GM18520 (cell line): ENCODE results near the gene NAALADL2.

Experiments
- ATAC-seq: cut with Tn5 transposase; IDR thresholded peaks from one replicate; pipeline ENCODE4 v1.9.1; 2021; ENCODE audit not compliant: unreplicated experiment

The NAALADL2 gene

DNA sequence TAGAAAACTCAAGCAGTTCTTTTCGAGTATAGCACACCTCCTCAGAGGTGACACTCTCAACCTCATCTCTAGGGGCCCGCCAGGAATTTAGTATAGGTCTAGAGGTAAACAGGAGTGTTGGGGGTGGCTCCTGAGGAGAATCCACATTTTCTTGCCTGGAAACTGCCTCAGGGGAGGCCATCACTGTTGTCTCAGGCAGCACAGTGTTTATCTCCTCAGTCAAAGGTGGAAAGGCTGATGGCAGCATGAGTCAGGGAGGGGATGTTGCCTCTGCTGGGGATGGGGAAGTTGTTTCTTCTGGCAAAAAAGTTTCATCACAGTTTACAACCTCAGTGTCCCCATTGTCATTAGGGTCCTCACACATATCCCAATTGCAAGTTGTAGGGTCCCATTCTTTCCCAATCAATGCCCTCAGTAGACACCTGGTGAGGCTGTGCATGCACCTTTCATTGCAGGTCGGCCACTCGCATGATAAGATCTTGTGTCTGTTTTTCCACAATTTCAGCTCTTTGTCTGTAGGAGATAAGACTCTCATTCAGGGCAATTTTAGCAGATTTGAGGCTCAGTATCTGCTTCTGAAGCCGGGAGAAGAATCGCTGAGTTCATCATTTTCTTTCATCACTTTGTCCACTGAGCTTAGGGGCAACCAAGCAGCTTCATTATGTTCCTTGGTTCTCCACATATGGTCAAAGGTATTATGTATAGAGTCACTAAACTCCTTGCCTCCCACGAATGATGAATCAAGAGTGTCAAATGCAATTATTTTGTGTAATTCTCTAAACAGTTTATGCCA, 25.8 kb downstream of the NAALADL2 start:
- ATAC-seq = no peak

DNA sequence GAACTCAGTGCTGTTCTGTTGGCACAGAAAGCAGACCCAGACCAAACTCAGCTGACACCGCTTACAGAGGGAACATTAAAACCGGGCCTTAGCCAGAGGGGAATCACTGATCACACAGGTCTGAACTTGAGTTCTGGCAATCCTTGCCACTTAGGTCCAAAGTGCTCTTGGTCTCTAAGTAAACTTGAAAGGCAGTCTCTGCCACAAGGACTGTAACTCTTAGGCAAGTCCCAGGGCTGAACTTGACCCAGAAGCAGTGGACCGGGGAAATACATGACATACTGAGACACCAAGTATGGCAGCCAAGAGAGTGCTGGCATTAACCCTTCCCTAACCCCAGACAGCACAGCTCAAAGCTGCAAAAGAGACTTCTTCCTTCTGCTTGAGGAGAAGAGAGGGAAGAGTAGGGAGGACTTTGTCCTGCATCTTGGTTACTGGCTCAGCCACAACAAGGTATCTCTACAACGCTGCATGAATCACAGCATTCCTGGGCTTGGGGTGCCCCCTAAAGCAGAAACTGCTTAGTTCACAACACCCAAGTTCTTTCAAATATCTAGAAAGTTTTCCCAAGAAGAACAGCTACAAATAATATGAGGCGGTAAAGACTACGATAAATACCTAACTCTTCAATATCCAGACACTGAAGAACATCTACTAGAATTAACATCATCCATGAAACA, 32.5 kb downstream of the NAALADL2 start:
- no peak for ATAC-seq

DNA sequence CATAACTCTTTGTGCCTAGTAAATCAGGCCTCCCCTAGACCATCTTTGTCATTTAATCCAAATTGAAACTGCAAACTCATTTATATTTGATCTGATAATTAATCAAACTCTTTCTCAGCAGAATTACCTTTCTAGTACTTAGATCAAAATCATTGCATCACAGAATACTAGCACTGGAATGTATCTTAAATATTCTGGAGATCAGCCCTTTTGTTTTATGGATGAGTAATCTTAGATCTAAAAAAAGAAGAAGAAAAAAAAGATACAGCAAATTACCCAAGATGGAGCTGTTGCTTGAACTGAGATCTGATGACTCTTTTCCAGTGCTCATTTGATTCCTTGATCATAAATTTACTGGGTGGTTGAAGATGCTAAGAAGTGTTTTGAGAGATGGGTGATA, 47.9 kb downstream of the NAALADL2 start:
- ATAC-seq = no peak

DNA sequence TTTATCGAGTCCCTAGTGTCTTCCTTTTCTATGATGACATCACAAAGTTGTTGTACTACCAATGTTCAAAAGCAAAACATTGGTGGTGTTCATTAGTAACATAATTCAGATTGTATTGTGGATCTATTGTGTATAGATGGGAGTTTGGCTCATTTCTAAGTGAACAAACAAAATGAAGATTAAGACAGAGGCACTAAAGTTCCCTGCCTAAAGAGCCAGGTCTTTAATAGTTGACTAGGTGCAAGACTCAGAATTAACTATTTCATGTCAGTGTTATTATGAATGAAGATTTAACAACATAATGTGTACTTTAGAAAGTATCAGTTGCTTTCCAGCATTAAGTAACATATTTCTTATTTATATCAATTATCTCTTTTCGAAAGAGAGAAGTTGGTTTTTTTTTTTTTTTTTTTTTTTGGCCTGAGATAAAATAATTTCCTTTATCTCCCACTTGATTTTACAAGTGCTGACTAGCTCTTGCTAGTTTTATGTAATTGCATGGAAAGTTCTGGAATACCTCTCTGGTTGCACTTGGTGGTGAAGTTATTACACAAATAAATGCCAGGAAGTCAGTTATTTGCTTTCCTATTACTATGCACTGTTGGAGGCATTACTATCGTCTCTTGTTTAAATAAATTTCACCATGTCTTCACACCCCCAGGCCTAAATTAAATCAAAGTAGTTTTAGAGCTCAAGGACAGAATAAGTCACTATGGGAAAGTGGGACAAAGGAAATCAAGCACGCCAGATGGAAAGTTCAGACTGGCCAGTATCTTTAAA, 48.7 kb downstream of the NAALADL2 start:
- no peak for ATAC-seq

DNA sequence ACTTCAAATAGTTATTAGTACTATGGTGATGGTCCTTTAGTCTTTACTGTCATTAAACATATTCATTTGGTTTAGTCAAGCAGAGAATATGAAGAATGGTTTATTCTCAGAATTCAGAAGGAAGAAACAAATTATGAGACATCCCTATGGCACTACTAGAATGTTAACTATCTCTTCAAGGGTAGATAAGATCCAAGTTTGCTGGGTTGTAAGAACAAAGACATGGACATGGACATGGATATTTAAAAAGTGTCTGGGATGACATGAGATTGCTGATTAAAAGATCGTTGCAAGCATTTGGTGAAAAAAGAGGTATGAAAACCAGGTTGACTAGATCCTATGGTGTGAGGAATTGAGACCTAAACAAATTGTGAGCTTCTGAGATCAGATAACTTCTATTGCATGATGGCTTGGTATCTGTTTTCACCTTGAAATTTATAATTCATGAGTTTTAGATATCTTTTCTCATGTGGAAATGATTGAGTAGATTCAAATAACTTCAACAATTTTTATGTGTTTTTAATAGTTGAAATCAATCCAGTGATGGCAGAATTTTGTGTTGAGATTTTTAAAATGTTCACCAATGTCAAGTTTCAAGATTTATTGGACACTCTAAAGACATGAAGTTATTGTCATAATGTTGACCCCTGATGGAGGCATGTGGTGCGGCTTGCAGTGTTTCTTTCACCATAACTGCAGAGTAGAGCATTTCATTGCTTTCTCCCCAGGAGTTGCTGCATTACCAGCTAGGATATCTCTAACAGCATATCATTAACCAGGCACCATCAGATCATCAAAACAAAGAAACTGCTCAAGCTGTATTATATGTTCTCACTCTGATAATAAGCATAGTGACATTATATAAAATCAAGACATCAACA, 72.6 kb downstream of the NAALADL2 start:
- no peak for ATAC-seq

DNA sequence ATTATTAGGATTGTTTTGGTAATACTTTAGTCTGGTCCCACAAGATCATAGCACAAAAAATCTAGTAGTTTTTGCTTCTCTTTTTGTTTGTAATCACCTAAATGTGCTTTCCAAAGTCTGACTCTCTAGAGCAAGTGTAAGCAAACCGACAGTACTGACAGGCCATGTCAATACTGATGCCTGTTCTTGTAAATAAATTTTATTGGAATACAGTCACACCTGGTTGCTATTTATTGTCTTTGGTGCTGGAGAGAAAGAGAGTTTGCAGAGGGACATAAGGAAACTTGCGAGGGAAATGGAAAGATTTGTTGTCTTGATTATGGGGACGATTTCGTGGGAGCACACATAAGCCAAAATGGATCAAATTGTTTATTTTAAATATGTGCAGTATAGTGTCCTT, 77.5 kb downstream of the NAALADL2 start:
- no peak for ATAC-seq

DNA sequence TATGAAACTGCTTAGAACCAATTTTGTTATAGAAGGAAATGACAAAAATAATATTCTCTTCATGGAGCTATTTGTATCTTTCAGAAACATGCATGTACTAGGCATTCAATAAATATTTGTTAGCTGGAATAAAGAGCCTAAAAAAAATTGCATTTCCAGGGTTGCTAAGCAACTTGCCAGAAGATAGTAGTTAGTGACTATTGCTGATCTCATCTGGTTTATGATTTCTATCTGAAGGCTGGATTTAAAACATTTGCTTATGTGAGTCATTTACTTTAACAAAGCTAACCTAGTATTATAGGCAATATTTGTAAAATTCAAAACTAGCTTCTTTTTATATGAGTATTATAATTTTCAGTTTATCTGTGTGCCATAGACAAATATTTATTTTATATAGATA, 78.3 kb downstream of the NAALADL2 start:
- ATAC-seq = no peak

DNA sequence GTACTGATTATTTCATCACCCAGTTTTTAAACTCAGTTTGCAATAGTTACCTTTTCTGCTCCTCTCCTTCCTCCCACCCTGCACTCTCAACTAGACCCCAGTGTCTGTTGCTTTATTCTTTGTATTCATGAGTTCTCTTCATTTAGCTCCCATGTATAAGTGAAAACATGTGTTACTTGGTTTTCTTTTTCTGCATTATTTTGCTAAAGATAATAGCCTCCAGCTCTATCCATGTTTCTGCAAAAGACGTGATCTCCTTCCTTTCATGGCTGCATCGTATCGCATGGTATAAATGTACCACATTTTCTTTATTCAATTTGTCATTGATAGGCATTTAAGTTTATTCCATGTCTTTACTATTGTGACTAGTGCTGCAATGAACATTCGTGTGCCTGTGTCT, 79.0 kb downstream of the NAALADL2 start:
- no peak for ATAC-seq

DNA sequence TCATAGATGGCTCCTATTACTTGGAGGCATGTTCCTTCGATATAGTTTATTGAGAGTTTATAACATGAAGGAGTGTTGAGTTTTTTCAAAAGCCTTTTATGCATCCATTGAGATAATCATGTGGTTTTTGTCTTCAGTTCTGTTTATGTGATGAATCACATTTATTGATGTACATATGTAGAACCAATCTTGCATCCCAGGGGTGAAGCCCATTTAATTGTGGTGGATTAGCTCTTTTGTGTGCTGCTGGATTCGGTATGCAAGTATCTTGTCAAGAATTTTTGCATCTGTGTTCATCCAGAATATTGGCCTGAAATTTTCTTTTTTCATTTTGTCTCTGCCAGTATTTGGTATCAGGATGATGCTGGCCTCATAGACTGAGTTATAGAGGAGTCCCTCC, 81.0 kb downstream of the NAALADL2 start:
- ATAC-seq = no peak

DNA sequence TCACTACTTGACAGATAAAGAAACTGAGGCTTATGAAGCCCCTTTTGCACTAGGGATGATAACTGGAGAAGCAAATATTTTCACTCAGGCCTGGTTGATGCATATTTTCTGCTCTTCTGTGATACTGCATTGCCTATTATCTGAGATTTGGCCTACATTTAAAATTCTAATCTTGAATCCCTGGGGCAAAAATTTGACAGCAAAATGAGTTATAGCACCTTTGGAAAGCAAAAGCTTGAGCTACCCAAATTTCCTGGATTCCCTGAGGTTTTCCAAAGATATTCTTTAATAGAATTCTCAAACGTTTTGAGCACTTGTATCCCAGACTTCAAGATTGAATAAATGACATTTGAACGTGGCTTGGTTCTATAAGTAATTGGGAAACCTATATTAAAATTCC, 86.1 kb downstream of the NAALADL2 start:
- no peak for ATAC-seq

DNA sequence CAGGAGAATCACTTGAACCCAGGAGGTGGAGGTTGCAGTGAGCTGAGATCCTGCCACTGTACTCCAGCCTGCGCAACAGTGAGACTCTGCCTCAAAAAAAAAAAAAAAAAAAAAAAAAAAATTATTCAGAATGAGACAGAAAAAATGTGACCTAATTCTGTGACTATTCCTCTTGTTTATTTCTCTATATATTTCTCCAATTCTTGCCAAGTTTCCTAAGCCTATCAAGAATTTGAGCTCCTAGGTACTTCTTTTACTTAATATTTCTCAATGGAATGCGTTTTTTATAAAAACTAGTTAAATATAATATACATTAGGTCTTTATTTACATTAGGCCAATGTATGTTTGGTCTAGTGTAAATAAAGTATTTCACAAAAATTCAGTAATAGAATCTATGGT, 86.8 kb downstream of the NAALADL2 start:
- ATAC-seq = no peak

DNA sequence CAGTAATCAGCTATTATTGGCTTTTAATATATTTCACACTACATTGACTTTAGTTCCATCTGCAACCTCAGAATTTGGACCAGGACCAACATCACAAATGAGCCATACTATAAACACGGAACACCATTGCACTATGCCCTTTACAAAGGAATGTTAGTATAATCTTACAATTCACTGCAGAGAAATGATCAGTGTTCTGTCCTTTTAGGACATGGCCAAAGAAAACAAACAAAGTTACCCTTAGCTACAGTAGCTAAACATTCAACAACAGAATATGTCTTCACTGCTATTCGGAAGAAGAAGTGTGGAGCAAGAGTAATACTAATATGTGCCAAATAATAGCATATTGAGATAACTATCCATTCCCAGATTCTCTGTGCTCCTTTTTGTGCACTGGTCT, 90.4 kb downstream of the NAALADL2 start:
- no peak for ATAC-seq

DNA sequence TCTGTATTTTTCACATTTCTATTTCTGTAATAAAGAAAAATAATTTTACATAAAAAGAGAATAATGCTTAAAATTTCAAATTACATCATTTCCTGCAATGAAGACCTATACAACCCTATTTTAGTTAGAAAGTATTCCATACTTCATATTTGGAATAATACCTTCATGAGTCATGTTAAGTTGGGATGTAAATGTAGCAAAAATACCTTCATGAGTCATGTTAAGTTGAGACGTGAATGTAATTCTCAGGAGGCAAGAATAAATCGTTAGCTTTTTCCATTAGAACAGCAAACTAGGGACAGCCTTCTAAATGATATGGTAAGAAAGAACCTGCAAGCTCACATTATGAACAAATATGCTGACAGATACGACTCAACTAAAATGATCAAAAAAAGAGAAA, 91.9 kb downstream of the NAALADL2 start:
- ATAC-seq = no peak

DNA sequence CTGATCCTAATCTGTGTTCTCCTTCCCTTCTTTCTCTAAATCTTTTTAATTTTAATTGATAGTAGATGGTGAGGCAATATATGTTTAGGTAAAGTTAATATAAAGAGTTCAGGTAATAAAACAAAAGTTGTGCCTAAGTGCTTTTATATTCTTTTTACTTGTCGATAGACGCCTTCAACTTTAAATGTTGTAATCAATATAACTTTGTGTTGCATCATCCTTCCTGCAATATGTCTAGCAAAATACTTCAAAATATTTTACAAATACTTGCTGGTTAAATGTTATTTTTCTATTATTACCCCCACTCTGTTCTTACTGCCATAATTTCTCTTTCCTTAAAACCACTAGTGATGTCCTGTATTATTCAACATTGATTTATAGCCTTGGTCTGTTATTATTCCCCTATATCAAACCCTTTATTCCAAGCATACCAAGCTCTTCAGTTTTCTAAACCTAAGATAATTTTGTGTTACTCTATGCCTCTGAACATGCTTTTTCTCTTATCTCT, 92.4 kb downstream of the NAALADL2 start:
- ATAC-seq = no peak

DNA sequence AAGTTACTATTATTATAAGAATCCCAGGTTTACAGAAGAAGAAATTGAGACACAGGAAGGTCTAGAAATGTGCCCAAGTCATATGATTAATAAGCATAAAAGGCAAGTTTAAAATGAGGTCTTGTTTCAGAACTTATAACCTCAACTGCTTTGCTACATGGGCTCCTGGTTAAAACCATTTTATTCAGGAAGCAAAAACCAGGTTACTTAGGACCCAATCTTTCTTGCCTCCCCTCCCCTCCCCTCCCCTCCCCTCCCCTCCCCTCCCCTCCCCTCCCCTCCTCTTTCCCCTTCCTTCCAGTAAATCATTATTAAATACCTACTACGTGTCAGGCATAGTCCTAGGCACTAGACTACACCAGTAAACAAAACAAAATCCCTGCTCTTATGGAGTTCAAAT, 93.9 kb downstream of the NAALADL2 start:
- no peak for ATAC-seq

DNA sequence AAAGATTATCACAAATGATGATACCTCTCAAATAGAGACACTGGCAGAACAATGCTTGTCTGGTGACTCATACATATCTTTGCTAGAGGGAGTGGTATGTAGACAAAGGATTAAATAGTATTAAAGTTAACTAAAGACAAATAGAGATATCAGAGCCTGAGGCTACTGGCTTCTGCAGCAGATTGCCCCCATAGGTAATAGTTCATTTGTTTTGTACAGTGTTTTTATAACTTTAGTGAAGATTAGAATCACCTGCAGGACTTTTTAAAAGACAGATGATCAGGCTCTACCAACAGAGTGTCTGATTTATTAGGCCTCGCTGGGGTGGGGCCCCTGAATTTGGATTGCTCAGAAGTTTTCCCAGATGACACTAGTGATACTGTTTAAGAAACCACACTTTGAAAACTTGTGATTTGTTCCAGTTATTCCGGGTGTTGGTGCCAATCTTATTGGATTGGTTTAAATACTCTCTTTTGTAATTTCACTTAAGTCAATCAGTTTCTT, 96.4 kb downstream of the NAALADL2 start:
- no peak for ATAC-seq

DNA sequence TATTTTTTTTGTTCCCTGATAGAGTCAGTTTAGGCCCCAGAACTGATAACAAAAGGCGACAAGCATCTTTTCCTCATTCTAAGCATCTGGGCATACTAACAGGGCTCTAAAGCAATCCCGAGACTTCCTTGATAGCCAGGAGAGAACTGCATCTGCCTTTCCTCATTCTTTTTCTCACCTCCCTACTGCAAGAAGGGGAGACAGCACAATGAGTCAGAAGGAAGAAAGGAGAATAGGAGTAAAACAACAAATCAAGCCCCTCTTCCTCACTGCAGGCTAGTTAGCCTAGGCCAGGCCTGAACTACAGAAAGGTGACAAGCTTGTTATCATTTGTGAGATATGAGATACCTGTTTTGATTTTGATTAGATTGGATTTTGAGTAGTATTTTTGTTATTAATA, 97.9 kb downstream of the NAALADL2 start:
- no peak for ATAC-seq

DNA sequence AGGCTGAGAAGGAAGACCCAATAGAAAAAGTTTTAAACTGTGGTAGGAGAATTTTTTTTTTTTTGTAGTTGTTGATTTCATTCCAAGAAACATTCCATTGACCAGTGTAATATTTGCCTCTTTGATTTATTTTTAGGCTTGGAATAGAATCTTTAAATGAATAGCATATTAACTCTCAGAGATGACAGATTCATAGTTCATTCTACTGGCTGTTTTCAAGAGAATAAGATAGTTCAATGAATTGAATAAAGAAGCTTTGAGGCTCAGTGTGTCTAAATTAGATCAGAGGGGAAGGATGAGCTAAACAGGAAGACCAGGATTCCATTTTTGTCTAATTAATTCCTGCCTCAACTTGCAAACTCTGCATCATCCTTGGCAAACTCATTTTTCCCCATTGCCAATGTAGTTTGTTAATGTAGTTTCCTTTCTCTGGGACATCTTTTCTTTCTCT, 98.4 kb downstream of the NAALADL2 start:
- no peak for ATAC-seq

DNA sequence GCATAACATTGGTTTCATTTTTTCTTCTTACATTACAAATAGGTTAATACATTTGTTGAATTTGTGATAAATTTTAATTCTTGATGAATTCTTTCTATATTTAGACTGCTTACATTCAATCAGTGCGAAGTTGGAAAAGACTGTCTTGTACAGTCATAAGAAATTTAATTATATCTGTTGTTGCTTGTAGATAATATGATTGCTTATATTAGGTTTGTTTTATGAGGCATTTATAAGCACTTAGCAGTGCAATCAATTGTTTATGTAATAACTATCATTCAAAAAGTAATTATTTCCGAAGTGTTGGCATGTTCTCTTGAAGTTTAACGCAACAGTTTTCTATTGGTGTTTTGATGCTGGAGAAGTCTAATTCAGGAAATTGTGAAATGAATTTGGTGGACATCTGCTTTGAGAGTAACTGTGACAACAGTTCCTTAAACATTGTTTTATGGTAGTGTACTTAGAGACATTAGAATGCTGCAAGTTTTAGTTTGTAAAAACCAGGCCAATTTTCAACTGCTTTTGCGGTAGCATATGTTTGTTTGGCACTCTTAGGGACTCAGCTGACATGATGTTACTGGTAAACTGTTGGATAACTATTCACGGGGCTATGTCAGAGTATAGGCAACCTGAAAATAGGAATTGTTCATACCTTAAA, 99.7 kb downstream of the NAALADL2 start:
- ATAC-seq = no peak

DNA sequence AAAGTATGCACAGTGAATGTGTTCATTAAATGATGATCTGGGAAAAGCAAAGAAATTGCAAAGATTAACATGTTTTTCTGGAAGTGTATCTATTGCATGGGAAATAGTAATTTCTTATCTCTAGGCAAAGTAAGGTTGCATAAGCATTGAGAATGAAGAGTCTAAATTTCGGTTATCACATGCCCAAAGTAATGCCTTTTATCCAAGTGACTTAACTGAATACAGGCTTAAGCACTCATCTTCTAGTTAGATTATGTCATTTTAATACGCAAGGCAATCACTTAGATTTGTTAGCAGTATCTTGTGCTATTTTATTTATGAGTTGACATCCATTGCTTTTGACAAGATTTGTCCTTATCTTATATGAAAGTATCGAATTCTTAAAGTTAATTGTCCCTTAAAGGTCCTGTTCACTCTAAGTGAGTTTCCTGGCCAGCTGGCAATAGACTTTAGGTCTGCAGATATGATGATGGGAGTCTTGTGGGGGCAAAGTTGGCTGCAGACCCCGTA, 100.5 kb downstream of the NAALADL2 start:
- ATAC-seq = no peak
